ENCODE data around the gene BARHL1. TPM values are rescaled to one million over a fixed set of nuclear protein-coding genes. Genes with fewer than 3 reads are reported as not detected.
A peak's percentile ranks its signal among the peaks of the same experiment; 100 is the strongest.

The BARHL1 gene
- total RNA-seq, 1 donor from 2014 or later = 2.4 TPM

DNA sequence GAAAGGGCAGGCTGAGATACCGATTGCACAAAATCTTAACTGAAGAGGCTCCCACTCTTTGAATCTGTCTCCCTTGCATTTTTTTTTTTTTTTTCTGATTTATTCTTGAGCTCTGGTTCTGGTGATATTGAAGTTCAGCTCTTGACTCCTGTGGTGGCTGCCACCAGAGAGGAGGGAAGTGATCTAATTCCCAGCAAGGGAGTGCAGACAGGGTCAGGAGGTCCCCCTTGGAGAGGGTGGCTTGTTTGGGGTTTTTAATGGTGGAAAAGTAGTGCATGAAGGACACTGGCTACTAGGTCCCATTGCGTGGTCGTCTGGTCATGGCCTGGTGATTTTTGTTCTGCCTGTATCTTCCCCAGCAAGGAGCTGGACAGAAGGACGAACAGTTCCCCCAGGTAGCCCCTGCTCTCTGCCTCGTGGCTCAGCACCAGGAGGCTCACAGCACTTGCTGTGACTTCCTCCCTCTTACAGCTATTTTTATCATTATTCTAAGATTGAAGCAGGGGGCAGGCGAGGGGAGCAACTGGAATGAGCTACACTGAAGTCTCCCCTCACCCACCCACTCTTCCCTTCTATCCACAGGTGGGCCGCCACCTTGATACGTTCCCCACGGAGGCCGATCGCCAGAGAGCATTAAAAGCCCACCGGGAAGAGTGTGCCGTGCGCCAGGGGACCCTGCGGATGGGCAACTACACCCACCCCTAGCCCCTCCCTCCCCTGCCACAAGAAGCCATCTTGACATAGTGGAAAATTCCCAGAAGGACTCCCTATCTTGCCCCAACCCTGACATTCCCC lies 10.4 kb upstream of the BARHL1 start:
- DNase-seq (ENCODE audit: low spot score) = no peak
- Mint-ChIP-seq H3K9me3 (ENCODE audit: unreplicated experiment) (no peaks in the 10 kb centered on the region), H3K27me3 (ENCODE audit: unreplicated experiment) (peaks cover 7% of the 10 kb centered on the region), H3K36me3 (ENCODE audit: low read depth, unreplicated experiment) (no peaks in the 10 kb centered on the region), H3K4me1 (ENCODE audit: unreplicated experiment) (peaks cover 2% of the 10 kb centered on the region), H3K4me3 (ENCODE audit: unreplicated experiment) (no peak overlapping the region), H3K27ac (ENCODE audit: unreplicated experiment) (no peak overlapping the region)
- TF ChIP-seq, protein P1, sequence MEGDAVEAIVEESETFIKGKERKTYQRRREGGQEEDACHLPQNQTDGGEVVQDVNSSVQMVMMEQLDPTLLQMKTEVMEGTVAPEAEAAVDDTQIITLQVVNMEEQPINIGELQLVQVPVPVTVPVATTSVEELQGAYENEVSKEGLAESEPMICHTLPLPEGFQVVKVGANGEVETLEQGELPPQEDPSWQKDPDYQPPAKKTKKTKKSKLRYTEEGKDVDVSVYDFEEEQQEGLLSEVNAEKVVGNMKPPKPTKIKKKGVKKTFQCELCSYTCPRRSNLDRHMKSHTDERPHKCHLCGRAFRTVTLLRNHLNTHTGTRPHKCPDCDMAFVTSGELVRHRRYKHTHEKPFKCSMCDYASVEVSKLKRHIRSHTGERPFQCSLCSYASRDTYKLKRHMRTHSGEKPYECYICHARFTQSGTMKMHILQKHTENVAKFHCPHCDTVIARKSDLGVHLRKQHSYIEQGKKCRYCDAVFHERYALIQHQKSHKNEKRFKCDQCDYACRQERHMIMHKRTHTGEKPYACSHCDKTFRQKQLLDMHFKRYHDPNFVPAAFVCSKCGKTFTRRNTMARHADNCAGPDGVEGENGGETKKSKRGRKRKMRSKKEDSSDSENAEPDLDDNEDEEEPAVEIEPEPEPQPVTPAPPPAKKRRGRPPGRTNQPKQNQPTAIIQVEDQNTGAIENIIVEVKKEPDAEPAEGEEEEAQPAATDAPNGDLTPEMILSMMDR (IDR thresholded peaks at IDR 0.05; ENCODE audit: unreplicated experiment) = no peak

DNA sequence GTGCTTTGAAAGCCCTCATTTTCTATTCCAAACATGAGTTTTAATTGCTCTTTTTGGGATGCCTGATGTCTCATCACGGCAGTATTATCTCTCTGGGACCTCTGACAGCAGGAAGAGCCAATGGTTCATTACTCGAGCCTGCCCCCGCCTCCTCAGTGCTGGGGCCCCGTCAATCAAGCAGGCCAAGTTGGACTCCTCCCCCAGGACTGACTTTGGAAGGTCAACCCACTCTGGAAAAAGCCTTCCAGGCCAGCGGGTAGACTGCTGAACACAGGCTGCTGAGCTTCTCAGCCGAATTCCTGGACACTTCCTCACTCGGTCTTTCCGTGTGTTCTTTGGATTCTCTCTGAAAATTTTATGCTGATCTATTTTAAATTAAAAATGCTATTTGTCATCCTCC lies 9.5 kb upstream of the BARHL1 start:
- DNase-seq (ENCODE audit: low spot score) = no peak
- TF ChIP-seq, protein P1 (IDR thresholded peaks at IDR 0.05; ENCODE audit: unreplicated experiment) = no peak
- no peaks in the 10 kb centered on the region for H3K36me3 Mint-ChIP-seq (ENCODE audit: low read depth, unreplicated experiment)
- peaks cover 7% of the 10 kb centered on the region for H3K27me3 Mint-ChIP-seq (ENCODE audit: unreplicated experiment)
- peaks cover 2% of the 10 kb centered on the region for H3K4me1 Mint-ChIP-seq (ENCODE audit: unreplicated experiment)
- no peak overlapping the region for H3K27ac Mint-ChIP-seq (ENCODE audit: unreplicated experiment)
- H3K9me3 Mint-ChIP-seq (ENCODE audit: unreplicated experiment) = no peaks in the 10 kb centered on the region
- no peak overlapping the region for H3K4me3 Mint-ChIP-seq (ENCODE audit: unreplicated experiment)

DNA sequence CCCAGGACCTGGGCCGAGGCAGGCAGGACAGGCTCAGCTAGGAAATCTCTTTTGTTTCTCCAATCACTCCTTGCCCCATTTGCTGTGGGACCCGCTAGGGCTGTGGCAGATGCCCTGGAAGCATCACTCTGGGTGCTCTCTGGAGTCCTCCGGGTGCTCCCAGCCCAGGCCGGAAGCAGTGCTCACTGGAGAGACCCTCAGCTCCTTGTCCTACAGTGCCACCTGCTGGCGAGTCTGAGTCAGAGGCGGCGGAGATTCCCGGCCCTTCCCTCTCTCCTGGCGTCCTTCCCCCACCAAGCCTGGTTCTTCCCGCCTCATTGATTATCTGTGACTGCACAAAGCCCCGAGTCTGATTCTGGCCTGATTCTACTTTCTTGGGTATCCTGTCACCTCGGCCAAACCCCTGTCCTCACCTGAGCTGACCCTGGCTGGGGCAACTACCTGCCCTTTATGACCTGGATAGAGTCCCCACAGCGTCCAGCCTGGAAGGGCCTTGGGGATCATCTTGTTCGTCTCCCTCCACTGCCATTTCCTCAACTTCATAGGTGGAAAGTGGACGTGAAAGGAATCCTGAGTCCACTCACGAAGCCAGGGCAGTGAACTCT lies 7.3 kb upstream of the BARHL1 start:
- Mint-ChIP-seq H3K27ac (ENCODE audit: unreplicated experiment) (no peak overlapping the region), H3K36me3 (ENCODE audit: low read depth, unreplicated experiment) (no peaks in the 10 kb centered on the region), H3K27me3 (ENCODE audit: unreplicated experiment) (peaks cover 13% of the 10 kb centered on the region), H3K9me3 (ENCODE audit: unreplicated experiment) (no peaks in the 10 kb centered on the region), H3K4me3 (ENCODE audit: unreplicated experiment) (no peak overlapping the region), H3K4me1 (ENCODE audit: unreplicated experiment) (peaks cover 2% of the 10 kb centered on the region)
- peak; percentile 88 for DNase-seq (ENCODE audit: low spot score)
- TF ChIP-seq, protein P1 (IDR thresholded peaks at IDR 0.05; ENCODE audit: unreplicated experiment) = peak; percentile 57

DNA sequence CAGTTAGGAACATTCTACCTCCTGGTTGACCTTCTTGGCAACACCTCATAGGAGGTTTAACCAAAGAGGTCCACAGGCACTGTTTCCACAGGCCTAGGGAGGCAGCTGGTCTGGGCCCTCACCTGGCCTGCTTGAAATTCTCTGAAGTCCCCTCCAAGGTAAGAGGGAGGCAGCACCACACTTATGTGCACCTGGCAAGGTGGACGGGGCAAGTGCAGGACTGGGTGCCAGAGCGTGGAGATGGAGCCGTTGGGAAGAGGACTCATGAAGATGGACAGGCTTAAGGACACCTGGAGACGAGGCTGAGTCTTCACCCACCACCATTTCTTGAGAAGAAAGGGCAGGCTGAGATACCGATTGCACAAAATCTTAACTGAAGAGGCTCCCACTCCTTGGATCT lies 6.6 kb upstream of the BARHL1 start:
- Mint-ChIP-seq H3K27ac (ENCODE audit: unreplicated experiment) (no peak overlapping the region), H3K4me3 (ENCODE audit: unreplicated experiment) (no peak overlapping the region)

More for the DNA sequence above, 6.6 kb upstream of the BARHL1 start:
- DNase-seq (ENCODE audit: low spot score) = no peak
- Mint-ChIP-seq H3K27me3 (ENCODE audit: unreplicated experiment) (peaks cover 13% of the 10 kb centered on the region), H3K36me3 (ENCODE audit: low read depth, unreplicated experiment) (no peaks in the 10 kb centered on the region), H3K9me3 (ENCODE audit: unreplicated experiment) (no peaks in the 10 kb centered on the region), H3K4me1 (ENCODE audit: unreplicated experiment) (peaks cover 2% of the 10 kb centered on the region)
- TF ChIP-seq, protein P1 (IDR thresholded peaks at IDR 0.05; ENCODE audit: unreplicated experiment) = no peak

Data from endothelial cell (in vitro differentiated cells).